Measurements from ENCODE around the gene SHANK3.

Gene SHANK3

GRCh38 chr22:50702821-50703725 lies 30.4 kb downstream of the SHANK3 start:
- Histone ChIP-seq H3K4me1 (ENCODE audit: control insufficient read depth in 5 of 5, insufficient read depth in 5 of 5, low read length in 5 of 5) (peaks cover 0 to 67% (median 16%) of the 10 kb centered on the region in 5 donors), H3K9me3 (ENCODE audit: control insufficient read depth in 5 of 5, low read length in 5 of 5) (no peaks in the 10 kb centered on the region), H3K4me3 (ENCODE audit: low read depth in 1 of 5, low read length in 5 of 5) (no peak overlapping the region), H3K27ac (ENCODE audit: low read depth, low read length) (no peak overlapping the region), H3K36me3 (ENCODE audit: control insufficient read depth in 5 of 5, insufficient read depth in 5 of 5, low read length in 5 of 5) (peaks cover 0 to 74% (median 64%) of the 10 kb centered on the region in 5 donors), H3K9ac (ENCODE audit: low read length in 5 of 5) (no peak overlapping the region), H3K27me3 (ENCODE audit: control insufficient read depth in 5 of 5, insufficient read depth in 4 of 5, low read length in 5 of 5) (no peaks in the 10 kb centered on the region)

GRCh38 chr22:50703726-50704509 lies 31.3 kb downstream of the SHANK3 start:
- Histone ChIP-seq H3K36me3 (ENCODE audit: control insufficient read depth in 5 of 5, insufficient read depth in 5 of 5, low read length in 5 of 5) (peaks cover 0 to 72% (median 67%) of the 10 kb centered on the region in 5 donors), H3K27me3 (ENCODE audit: control insufficient read depth in 5 of 5, insufficient read depth in 4 of 5, low read length in 5 of 5) (no peaks in the 10 kb centered on the region), H3K27ac (ENCODE audit: low read depth, low read length) (no peak overlapping the region), H3K9ac (ENCODE audit: low read length in 5 of 5) (no peak overlapping the region), H3K4me1 (ENCODE audit: control insufficient read depth in 5 of 5, insufficient read depth in 5 of 5, low read length in 5 of 5) (peaks cover 0 to 59% (median 7%) of the 10 kb centered on the region in 5 donors), H3K9me3 (ENCODE audit: control insufficient read depth in 5 of 5, low read length in 5 of 5) (no peaks in the 10 kb centered on the region), H3K4me3 (ENCODE audit: low read depth in 1 of 5, low read length in 5 of 5) (no peak overlapping the region)

GRCh38 chr22:50704510-50705218 lies 32.0 kb downstream of the SHANK3 start:
- Histone ChIP-seq H3K36me3 (ENCODE audit: control insufficient read depth in 5 of 5, insufficient read depth in 5 of 5, low read length in 5 of 5) (peaks cover 0 to 75% (median 71%) of the 10 kb centered on the region in 5 donors), H3K27ac (ENCODE audit: low read depth, low read length) (no peak overlapping the region), H3K4me3 (ENCODE audit: low read depth in 1 of 5, low read length in 5 of 5) (no peak overlapping the region), H3K27me3 (ENCODE audit: control insufficient read depth in 5 of 5, insufficient read depth in 4 of 5, low read length in 5 of 5) (no peaks in the 10 kb centered on the region), H3K9me3 (ENCODE audit: control insufficient read depth in 5 of 5, low read length in 5 of 5) (no peaks in the 10 kb centered on the region), H3K9ac (ENCODE audit: low read length in 5 of 5) (no peak overlapping the region), H3K4me1 (ENCODE audit: control insufficient read depth in 5 of 5, insufficient read depth in 5 of 5, low read length in 5 of 5) (peaks cover 0 to 59% (median 4%) of the 10 kb centered on the region in 5 donors)

GRCh38 chr22:50705219-50705691 lies 32.6 kb downstream of the SHANK3 start:
- H3K27me3 ChIP-seq (ENCODE audit: control insufficient read depth in 5 of 5, insufficient read depth in 4 of 5, low read length in 5 of 5): no peaks in the 10 kb centered on the region
- H3K4me3 ChIP-seq (ENCODE audit: low read depth in 1 of 5, low read length in 5 of 5): no peak overlapping the region
- H3K9ac ChIP-seq (ENCODE audit: low read length in 5 of 5): no peak overlapping the region
- no peaks in the 10 kb centered on the region for H3K9me3 ChIP-seq (ENCODE audit: control insufficient read depth in 5 of 5, low read length in 5 of 5)
- H3K4me1 ChIP-seq (ENCODE audit: control insufficient read depth in 5 of 5, insufficient read depth in 5 of 5, low read length in 5 of 5): peaks cover 2 to 59% (median 4%) of the 10 kb centered on the region in 5 donors
- H3K27ac ChIP-seq (ENCODE audit: low read depth, low read length): no peak overlapping the region
- H3K36me3 ChIP-seq (ENCODE audit: control insufficient read depth in 5 of 5, insufficient read depth in 5 of 5, low read length in 5 of 5): peaks cover 0 to 76% (median 71%) of the 10 kb centered on the region in 5 donors

- no peak overlapping the region for H3K4me3 ChIP-seq (ENCODE audit: low read depth in 1 of 5, low read length in 5 of 5)
- H3K4me1 ChIP-seq (ENCODE audit: control insufficient read depth in 5 of 5, insufficient read depth in 5 of 5, low read length in 5 of 5): peaks cover 2 to 59% (median 3%) of the 10 kb centered on the region in 5 donors
- no peaks in the 10 kb centered on the region for H3K9me3 ChIP-seq (ENCODE audit: control insufficient read depth in 5 of 5, low read length in 5 of 5)
- H3K27ac ChIP-seq (ENCODE audit: low read depth, low read length): no peak overlapping the region
- H3K9ac ChIP-seq (ENCODE audit: low read length in 5 of 5): no peak overlapping the region
- peaks cover 0 to 79% (median 69%) of the 10 kb centered on the region in 5 donors for H3K36me3 ChIP-seq (ENCODE audit: control insufficient read depth in 5 of 5, insufficient read depth in 5 of 5, low read length in 5 of 5)
- H3K27me3 ChIP-seq (ENCODE audit: control insufficient read depth in 5 of 5, insufficient read depth in 4 of 5, low read length in 5 of 5): no peaks in the 10 kb centered on the region
Observed at GRCh38 chr22:50705851-50706351, 33.3 kb downstream of the SHANK3 start.

- H3K4me3 ChIP-seq (ENCODE audit: low read depth in 1 of 5, low read length in 5 of 5): no peak overlapping the region
Observed at GRCh38 chr22:50706481-50707125, 34.0 kb downstream of the SHANK3 start.

GRCh38 chr22:50708474-50708873 lies 35.9 kb downstream of the SHANK3 start:
- Histone ChIP-seq H3K27ac (ENCODE audit: low read depth, low read length) (no peak overlapping the region), H3K36me3 (ENCODE audit: control insufficient read depth in 5 of 5, insufficient read depth in 5 of 5, low read length in 5 of 5) (peaks cover 0 to 70% (median 51%) of the 10 kb centered on the region in 5 donors), H3K4me1 (ENCODE audit: control insufficient read depth in 5 of 5, insufficient read depth in 5 of 5, low read length in 5 of 5) (peaks cover 0 to 66% (median 11%) of the 10 kb centered on the region in 5 donors)

More at GRCh38 chr22:50706481-50707125, 34.0 kb downstream of the SHANK3 start:
- H3K9me3 ChIP-seq (ENCODE audit: control insufficient read depth in 5 of 5, low read length in 5 of 5): no peaks in the 10 kb centered on the region
- peaks cover 0 to 62% (median 6%) of the 10 kb centered on the region in 5 donors for H3K4me1 ChIP-seq (ENCODE audit: control insufficient read depth in 5 of 5, insufficient read depth in 5 of 5, low read length in 5 of 5)
- peaks cover 0 to 79% (median 70%) of the 10 kb centered on the region in 5 donors for H3K36me3 ChIP-seq (ENCODE audit: control insufficient read depth in 5 of 5, insufficient read depth in 5 of 5, low read length in 5 of 5)
- no peak overlapping the region for H3K9ac ChIP-seq (ENCODE audit: low read length in 5 of 5)
- no peak overlapping the region for H3K27ac ChIP-seq (ENCODE audit: low read depth, low read length)
- no peaks in the 10 kb centered on the region for H3K27me3 ChIP-seq (ENCODE audit: control insufficient read depth in 5 of 5, insufficient read depth in 4 of 5, low read length in 5 of 5)

GRCh38 chr22:50708996-50709395 lies 36.4 kb downstream of the SHANK3 start:
- H3K9me3 ChIP-seq (ENCODE audit: control insufficient read depth in 5 of 5, low read length in 5 of 5): no peaks in the 10 kb centered on the region
- no peak overlapping the region for H3K9ac ChIP-seq (ENCODE audit: low read length in 5 of 5)
- H3K36me3 ChIP-seq (ENCODE audit: control insufficient read depth in 5 of 5, insufficient read depth in 5 of 5, low read length in 5 of 5): peaks cover 0 to 65% (median 46%) of the 10 kb centered on the region in 5 donors
- no peaks in the 10 kb centered on the region for H3K27me3 ChIP-seq (ENCODE audit: control insufficient read depth in 5 of 5, insufficient read depth in 4 of 5, low read length in 5 of 5)
- no peak overlapping the region for H3K4me3 ChIP-seq (ENCODE audit: low read depth in 1 of 5, low read length in 5 of 5)
- H3K27ac ChIP-seq (ENCODE audit: low read depth, low read length): no peak overlapping the region
- peaks cover 0 to 64% (median 14%) of the 10 kb centered on the region in 5 donors for H3K4me1 ChIP-seq (ENCODE audit: control insufficient read depth in 5 of 5, insufficient read depth in 5 of 5, low read length in 5 of 5)

More at GRCh38 chr22:50708474-50708873, 35.9 kb downstream of the SHANK3 start:
- Histone ChIP-seq H3K4me3 (ENCODE audit: low read depth in 1 of 5, low read length in 5 of 5) (no peak overlapping the region), H3K9ac (ENCODE audit: low read length in 5 of 5) (no peak overlapping the region), H3K27me3 (ENCODE audit: control insufficient read depth in 5 of 5, insufficient read depth in 4 of 5, low read length in 5 of 5) (no peaks in the 10 kb centered on the region), H3K9me3 (ENCODE audit: control insufficient read depth in 5 of 5, low read length in 5 of 5) (no peaks in the 10 kb centered on the region)

- no peaks in the 10 kb centered on the region for H3K9me3 ChIP-seq (ENCODE audit: control insufficient read depth in 5 of 5, low read length in 5 of 5)
- no peaks in the 10 kb centered on the region for H3K27me3 ChIP-seq (ENCODE audit: control insufficient read depth in 5 of 5, insufficient read depth in 4 of 5, low read length in 5 of 5)
- no peak overlapping the region for H3K4me3 ChIP-seq (ENCODE audit: low read depth in 1 of 5, low read length in 5 of 5)
- peaks cover 0 to 66% (median 13%) of the 10 kb centered on the region in 5 donors for H3K4me1 ChIP-seq (ENCODE audit: control insufficient read depth in 5 of 5, insufficient read depth in 5 of 5, low read length in 5 of 5)
- H3K36me3 ChIP-seq (ENCODE audit: control insufficient read depth in 5 of 5, insufficient read depth in 5 of 5, low read length in 5 of 5): peaks cover 0 to 62% (median 39%) of the 10 kb centered on the region in 5 donors
- no peak overlapping the region for H3K27ac ChIP-seq (ENCODE audit: low read depth, low read length)
- no peak overlapping the region for H3K9ac ChIP-seq (ENCODE audit: low read length in 5 of 5)
Observed at GRCh38 chr22:50710221-50710620, 37.6 kb downstream of the SHANK3 start.

All from subcutaneous abdominal adipose tissue (tissue), 5 donors.